Stimulated activated CD8-positive, alpha-beta memory T cell treated with anti-CD3 and anti-CD28 coated beads, Interleukin-12 subunit alpha, Interleukin-12 subunit beta, amount 100 ng/mL, for 24 hours (primary cell): ENCODE measurements around the gene YARS1.

ENCODE experiments used
- DNase-seq: peaks from one replicate; pipeline ENCODE4 v3.0.0-alpha.2; 2020; ENCODE audit errors: extremely low read depth

Gene YARS1

GRCh38 chr1:32765570-32766327 lies 51.4 kb downstream of the YARS1 start:
- DNase-seq = no peak

DNA sequence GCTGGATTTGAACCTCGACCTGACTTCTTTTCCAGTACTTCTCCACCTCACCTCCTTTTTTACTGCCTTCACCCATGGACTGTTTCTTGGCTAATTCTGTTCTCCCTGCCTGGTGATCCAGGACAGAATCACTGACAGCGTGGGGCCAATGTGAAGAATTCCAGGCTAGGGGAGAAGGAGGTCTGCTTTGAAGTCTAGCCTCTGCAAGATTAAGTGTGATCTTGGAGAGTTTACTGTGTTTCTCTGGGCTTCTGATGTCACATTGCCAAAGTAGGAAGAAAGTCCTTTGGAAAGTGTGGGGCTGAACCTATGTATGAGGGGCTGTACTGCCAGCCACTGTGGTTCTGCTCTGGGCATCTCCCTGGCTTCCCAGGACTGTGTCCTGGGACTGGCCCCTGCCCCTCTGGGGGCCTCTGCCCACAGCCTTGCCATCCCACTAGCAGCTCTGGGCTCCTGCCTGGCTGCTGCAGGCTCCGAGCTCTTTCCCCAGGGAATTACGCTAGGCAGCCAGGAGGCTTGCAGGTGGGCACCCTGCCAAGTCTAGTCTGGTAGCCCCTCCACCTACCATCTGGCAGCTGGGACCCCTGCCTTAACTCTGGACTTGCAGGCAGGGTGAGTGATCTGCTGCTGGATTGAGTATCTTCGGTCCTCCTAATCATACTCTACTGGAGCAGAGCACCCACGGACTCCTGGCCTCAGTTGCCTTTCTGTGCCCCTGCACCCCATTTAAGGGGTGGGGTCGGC lies 52.2 kb downstream of the YARS1 start:
- no peak for DNase-seq

GRCh38 chr1:32763221-32763620 lies 53.9 kb downstream of the YARS1 start:
- DNase-seq = no peak

DNA sequence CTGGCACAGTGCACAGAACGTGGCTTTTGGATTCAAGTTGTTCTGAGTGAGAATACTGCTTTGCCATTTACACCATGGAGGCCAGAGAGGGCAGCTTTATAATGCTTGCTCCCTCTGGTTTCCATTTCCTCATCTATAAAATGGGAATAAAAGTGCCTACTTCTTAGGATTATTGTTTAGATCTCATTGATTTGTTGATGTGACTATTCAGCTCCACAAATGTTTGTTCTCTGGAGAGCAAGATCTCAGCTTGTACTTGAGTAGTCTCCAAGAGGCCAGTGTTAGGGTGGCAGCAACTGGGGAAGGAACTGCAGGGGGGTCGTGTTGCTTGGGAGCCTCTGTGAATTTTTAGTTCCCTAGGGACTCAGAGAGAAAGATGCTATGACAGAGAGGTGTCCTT lies 55.2 kb downstream of the YARS1 start:
- DNase-seq = no peak

DNA sequence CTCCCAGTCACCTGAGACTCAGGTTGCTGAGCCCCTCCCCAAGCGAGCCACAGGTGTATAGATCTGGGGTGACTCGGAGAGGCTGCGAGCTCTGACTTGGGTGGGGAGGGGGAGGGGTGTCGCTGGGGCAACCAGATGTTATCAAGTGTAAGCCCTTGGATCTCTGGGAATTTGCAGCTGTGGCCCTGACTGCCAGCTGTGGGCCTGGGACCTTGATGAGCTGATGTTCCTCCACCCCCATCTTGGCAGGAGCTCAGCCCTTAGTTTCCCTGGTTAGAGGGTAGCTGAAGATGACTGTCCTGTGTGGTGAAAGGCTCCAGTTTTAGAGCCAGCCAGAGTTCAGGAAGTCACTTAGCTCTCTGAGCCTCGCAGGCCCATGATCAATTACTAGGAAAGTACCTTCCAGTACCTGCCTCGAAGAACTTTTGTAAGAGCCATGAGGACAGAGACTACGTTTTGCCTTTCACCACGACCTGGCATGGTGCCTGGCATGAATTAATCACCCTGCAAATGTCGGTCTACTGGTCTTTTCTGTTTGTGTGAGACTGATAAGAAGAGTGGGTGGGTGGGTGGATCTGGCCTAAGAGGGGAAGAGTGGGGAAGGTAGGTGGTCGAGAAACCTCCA lies 55.8 kb downstream of the YARS1 start:
- DNase-seq = no peak

- DNase-seq = no peak
These were observed 57.0 kb downstream of the YARS1 start for GRCh38 chr1:32759997-32760623.

DNA sequence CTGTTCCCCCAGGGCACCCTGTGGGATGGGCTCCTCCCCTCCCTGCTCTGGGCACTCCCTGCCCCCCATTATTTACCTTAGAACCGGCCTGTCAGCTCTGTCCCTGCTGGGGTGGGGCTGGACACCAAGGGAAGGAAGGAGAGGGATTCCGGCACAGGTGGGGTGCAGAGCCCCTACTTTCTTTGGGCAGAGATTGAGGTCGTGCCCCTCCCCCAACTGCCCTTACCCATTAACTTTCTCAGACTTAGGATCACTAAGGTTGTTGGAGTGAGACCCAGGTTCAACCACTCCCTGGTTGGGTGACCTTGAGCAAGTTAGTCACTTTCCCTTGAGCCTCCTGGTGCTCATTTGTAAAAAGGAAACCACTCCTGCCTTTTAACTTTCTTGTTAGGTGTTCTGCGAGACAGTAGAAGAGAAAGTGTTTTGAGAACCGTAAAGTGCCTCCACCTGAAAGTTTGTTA lies 57.6 kb downstream of the YARS1 start:
- DNase-seq = no peak

- no peak for DNase-seq
These were observed 58.2 kb downstream of the YARS1 start for GRCh38 chr1:32758795-32759430.

- no peak for DNase-seq
These were observed 58.9 kb downstream of the YARS1 start for GRCh38 chr1:32758177-32758794.

DNA sequence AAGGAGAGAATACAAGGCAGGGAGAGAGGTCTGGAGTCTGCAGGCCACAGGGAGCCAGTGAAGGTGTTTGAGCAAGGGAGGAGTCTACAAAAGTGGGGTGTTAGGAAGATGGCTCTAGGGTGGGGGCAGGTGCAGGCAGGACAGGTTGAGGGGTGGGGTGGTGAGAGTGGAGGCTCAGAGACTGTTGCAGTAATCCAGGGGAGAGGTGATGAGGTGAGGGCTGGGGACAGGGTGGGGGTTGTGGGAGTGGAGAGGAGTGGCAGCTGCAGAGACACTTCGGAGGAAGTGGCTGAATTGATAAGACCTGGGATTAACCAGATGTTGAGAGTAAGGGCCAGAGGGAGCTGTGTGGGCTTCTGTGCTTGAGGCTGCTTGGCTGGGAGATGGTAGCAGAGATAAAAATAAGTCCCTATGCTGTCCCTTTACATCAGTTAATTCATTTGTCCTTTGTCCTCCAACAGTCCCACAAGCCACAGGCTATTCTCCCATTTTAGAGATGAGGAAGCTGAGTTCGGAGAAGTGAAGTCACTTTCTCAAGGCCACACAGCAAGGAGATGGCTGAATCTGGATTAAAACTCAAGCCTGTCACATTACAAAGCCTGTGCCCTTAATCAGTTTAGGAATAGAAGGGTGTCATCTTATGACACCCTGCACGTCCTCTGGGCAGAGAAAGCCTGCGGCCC lies 59.8 kb downstream of the YARS1 start:
- no peak for DNase-seq

DNA sequence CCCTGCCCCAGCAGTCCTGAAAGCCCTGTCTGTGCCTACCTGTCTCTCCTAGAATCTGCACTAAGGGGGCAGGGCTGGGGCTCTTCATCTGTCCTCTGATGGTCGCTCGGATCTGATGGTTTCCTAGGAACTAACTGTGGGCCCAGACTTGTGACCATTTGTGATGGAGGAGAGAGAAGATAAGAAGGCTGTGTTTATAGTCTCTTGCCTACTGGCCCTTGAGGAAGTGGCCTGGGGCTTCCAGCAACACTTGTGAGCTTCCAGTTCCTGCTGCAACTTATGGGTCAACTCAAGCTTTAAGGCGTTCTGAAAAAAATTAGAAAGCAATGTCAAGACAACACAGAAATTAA lies 61.4 kb downstream of the YARS1 start:
- DNase-seq = no peak

GRCh38 chr1:32755098-32755809 lies 61.9 kb downstream of the YARS1 start:
- DNase-seq = no peak

- no peak for DNase-seq
These were observed 62.7 kb downstream of the YARS1 start for GRCh38 chr1:32754317-32755097.

DNA sequence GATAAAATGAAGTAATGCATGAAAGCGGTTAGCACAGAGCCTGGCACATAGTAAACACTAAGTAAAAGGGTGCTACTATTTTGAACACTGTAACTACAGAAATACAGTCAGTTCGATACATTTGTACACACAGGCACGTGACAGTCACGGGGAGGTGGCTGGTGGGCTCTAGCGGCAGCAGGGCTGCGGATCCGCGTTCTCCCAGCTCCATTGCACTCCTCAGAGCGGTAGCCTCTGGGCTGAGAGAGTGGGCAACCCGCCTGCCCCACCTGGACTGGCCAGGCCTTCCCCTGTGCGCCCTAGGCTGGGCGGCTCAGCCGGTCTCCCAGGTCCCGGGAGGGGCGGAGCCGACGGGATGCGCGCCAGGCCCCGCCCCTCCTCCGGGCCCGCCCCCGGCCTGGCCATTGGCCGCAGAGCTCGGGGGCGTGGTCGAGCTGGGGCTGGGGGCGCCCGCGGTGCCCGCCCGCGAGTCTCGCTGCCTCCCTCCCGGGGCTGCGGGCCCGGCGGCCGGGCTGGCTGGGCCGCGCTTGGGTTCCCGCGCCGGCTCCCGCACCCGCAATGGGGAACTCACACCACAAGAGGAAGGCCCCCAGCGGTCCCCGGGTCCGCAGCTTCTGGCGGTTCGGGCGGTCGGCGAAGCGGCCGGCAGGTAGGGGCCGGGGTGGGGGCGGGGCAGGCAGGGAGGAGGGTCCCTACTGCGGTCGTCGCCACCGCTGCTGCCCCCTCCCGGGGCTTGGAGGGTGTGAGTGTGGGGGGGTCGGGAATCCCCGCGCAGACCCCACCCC lies 63.4 kb downstream of the YARS1 start:
- no peak for DNase-seq

DNA sequence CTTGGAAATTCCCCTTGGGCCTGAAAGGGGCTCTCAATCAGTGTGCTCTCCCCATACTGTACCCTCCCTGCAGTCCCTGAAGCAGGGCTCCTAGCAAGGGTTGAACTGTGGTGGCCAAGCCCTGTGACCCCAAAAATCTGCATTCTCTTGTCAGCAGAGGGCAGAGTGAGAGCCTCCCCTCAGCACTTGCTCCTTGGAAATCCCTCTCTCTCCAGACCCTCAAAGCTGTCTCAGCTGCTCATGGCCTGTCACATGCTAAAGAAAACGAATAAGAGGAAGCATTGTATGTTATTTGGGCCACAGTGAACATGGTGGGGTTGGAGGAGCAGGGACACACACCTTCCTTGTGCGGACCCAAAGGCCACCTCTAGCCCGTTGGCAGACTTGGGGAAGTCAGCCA lies 67.4 kb downstream of the YARS1 start:
- no peak for DNase-seq

DNA sequence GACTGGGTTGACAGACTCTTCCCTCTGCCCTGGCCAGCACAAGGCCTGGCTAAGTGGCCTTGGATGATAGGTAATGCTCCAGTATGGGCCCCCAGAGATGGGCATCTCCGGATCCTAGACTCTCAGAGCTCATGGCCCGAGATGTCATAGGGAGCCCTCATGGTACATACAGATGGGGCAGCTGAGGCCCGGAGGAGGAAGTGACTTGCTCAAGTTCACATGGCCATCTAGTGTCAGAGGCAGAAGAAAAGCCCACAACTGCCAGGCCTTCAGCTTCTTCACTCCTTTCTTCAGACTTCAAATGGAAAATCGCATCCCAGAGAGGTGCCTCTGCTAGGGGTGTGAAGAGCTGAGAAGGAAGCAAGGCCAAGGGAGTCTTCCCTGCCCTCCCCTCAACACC lies 67.8 kb downstream of the YARS1 start:
- no peak for DNase-seq

- no peak for DNase-seq
These were observed 68.2 kb downstream of the YARS1 start for GRCh38 chr1:32748926-32749325.

- DNase-seq = no peak
These were observed 68.8 kb downstream of the YARS1 start for GRCh38 chr1:32748348-32748747.

- no peak for DNase-seq
These were observed 71.0 kb downstream of the YARS1 start for GRCh38 chr1:32746130-32746529.
